ENCODE measurements around the gene TSKU. TPM values are rescaled to one million over a fixed set of nuclear protein-coding genes. Genes with fewer than 3 reads are reported as not detected.

Gene TSKU
- total and polyA plus RNA-seq, 9 of the 15 experiments (the other 6 are each of a cell fraction or from before 2014, with no cell fraction given): 0.60 to 11.9 (median 8.4) TPM

DNA sequence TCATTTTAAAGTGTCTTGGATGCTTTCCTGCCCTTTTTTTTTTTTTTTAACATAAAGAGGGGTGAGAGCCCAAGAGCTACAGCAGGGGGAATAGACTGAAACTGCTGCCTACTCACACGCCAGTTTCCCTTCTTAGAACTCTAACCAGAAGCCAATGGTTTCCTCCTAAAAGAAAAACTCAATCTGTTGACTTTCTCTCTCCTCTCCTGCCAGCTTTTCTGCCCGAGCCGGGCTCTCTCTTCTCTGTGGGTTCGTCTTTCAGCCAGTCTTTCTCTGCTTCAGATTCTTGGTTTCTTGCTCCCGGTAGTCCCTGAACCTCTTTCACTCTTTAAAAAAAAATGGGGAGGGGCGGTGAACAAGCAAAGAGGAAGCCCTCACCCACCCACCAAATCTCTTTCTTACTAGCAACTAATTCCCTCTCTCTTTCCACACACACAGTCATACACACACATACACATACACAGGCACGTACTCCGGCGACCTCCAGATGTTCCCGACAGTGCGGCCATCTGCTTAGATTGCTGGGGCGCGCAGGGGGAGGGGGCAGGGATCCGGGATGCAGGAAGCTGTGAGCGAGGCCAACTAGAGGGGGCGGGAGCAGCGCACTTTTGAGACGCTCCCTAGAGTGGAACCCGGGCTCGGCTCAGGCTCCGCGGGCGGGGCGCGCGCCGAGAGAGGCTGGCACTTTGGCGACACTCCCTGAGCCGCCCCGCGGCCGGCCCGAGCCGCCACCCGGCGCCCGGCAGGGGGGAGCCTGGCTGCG lies 444 bp upstream of the TSKU start (continued):
- TF ChIP-seq, protein P1, sequence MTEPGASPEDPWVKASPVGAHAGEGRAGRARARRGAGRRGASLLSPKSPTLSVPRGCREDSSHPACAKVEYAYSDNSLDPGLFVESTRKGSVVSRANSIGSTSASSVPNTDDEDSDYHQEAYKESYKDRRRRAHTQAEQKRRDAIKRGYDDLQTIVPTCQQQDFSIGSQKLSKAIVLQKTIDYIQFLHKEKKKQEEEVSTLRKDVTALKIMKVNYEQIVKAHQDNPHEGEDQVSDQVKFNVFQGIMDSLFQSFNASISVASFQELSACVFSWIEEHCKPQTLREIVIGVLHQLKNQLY (CRISPR knock-in tag; conservative IDR thresholded peaks at IDR 0.05): no peak
- TF ChIP-seq NBN (IDR thresholded peaks at IDR 0.05; ENCODE audit: low read depth) (peak; percentile 81), ZEB2 (IDR thresholded peaks at IDR 0.05) (peak; percentile 51; the same call in 1 of the 2 replicates), MAFG (tag; conservative IDR thresholded peaks at IDR 0.05) (no peak), CGGBP1 (CRISPR knock-in tag; IDR thresholded peaks at IDR 0.05) (no peak), EHMT2 (IDR thresholded peaks at IDR 0.05) (peak; percentile 52; the same call in 1 of the 2 replicates), SRSF3 (IDR thresholded peaks at IDR 0.05; ENCODE audit: insufficient read depth, low read length) (no peak), ZNF436 (CRISPR knock-in tag; IDR thresholded peaks at IDR 0.05) (no peak), POLR3A (IDR thresholded peaks at IDR 0.05; ENCODE audit: borderline replicate concordance, extremely low read depth, insufficient read depth, insufficient read length) (no peak), TFAP4 (CRISPR knock-in tag; IDR thresholded peaks at IDR 0.05; ENCODE audit: borderline replicate concordance) (peak; percentile 71; the same call in 1 of the 2 replicates), BMI1 (IDR thresholded peaks at IDR 0.05; ENCODE audit: low read length) (no peak), FOXK1 (CRISPR knock-in tag; IDR thresholded peaks at IDR 0.05; ENCODE audit: borderline replicate concordance) (no peak), RAD51 (IDR thresholded peaks at IDR 0.05; ENCODE audit: borderline replicate concordance, low read depth) (no peak; the same call in 1 of the 2 replicates), TSHZ1 (CRISPR knock-in tag; IDR thresholded peaks at IDR 0.05) (no peak), SNRNP70 (optimal IDR thresholded peaks at IDR 0.05; ENCODE audit: low read depth, low read length) (no peak), KHSRP (IDR thresholded peaks at IDR 0.05) (no peak)
- TF ChIP-seq, protein P2, sequence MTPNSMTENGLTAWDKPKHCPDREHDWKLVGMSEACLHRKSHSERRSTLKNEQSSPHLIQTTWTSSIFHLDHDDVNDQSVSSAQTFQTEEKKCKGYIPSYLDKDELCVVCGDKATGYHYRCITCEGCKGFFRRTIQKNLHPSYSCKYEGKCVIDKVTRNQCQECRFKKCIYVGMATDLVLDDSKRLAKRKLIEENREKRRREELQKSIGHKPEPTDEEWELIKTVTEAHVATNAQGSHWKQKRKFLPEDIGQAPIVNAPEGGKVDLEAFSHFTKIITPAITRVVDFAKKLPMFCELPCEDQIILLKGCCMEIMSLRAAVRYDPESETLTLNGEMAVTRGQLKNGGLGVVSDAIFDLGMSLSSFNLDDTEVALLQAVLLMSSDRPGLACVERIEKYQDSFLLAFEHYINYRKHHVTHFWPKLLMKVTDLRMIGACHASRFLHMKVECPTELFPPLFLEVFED (CRISPR knock-in tag; conservative IDR thresholded peaks at IDR 0.05): 0 out of 2 replicates have a peak, but pooled peaks have one; percentile 49
- TF ChIP-seq, protein P3, sequence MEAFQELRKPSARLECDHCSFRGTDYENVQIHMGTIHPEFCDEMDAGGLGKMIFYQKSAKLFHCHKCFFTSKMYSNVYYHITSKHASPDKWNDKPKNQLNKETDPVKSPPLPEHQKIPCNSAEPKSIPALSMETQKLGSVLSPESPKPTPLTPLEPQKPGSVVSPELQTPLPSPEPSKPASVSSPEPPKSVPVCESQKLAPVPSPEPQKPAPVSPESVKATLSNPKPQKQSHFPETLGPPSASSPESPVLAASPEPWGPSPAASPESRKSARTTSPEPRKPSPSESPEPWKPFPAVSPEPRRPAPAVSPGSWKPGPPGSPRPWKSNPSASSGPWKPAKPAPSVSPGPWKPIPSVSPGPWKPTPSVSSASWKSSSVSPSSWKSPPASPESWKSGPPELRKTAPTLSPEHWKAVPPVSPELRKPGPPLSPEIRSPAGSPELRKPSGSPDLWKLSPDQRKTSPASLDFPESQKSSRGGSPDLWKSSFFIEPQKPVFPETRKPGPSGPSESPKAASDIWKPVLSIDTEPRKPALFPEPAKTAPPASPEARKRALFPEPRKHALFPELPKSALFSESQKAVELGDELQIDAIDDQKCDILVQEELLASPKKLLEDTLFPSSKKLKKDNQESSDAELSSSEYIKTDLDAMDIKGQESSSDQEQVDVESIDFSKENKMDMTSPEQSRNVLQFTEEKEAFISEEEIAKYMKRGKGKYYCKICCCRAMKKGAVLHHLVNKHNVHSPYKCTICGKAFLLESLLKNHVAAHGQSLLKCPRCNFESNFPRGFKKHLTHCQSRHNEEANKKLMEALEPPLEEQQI (IDR thresholded peaks at IDR 0.05): 0 out of 2 replicates have a peak, but pooled peaks have one; percentile 51

Measured in K562 (cell line).